ENCODE measurements around the gene EFNB3.

EFNB3 gene

GRCh38 chr17:7701681-7702080 is 3.3 kb upstream of the EFNB3 start:
- DNase-seq = no peak

- no peak for DNase-seq
These were observed 2.2 kb upstream of the EFNB3 start for GRCh38 chr17:7702776-7703175.

GRCh38 chr17:7703584-7704479 is 1.2 kb upstream of the EFNB3 start:
- DNase-seq = no peak

- no peak for DNase-seq
These were observed 560 bp downstream of the EFNB3 start for GRCh38 chr17:7705269-7706255.

GRCh38 chr17:7706631-7707354 is 1.8 kb downstream of the EFNB3 start:
- no peak for DNase-seq

GRCh38 chr17:7707446-7707845 is 2.4 kb downstream of the EFNB3 start:
- no peak for DNase-seq

GRCh38 chr17:7707858-7708750 is 3.1 kb downstream of the EFNB3 start:
- DNase-seq = no peak

GRCh38 chr17:7709031-7709430 is 4.0 kb downstream of the EFNB3 start:
- DNase-seq = no peak

GRCh38 chr17:7710301-7710700 is 5.3 kb downstream of the EFNB3 start:
- no peak for DNase-seq

- no peak for DNase-seq
These were observed 6.2 kb downstream of the EFNB3 start for GRCh38 chr17:7711051-7711755.

GRCh38 chr17:7712111-7712771 is 7.2 kb downstream of the EFNB3 start:
- no peak for DNase-seq

GRCh38 chr17:7713782-7714181 is 8.8 kb downstream of the EFNB3 start:
- no peak for DNase-seq

GRCh38 chr17:7714721-7715594 is 10.0 kb downstream of the EFNB3 start:
- no peak for DNase-seq

- no peak for DNase-seq
These were observed 11.2 kb downstream of the EFNB3 start for GRCh38 chr17:7715936-7716886.

GRCh38 chr17:7716901-7717755 is 12.1 kb downstream of the EFNB3 start, which contains the start of gene DNAH2:
TSS of gene DNAH2 (plus strand) at chr17:7717744. CDS start at chr17:7719735, 1,991 bp downstream.
- DNase-seq = peak; percentile 46

GRCh38 chr17:7717756-7718350 is 12.9 kb downstream of the EFNB3 start:
- DNase-seq = peak; percentile 20

- no peak for DNase-seq
These were observed 14.7 kb downstream of the EFNB3 start for GRCh38 chr17:7719661-7720060.
